ENCODE data around the gene MAGI2.

GRCh38 chr7:79257959-79258358 lies 195.5 kb downstream of the MAGI2 start:
- no peak for TF ChIP-seq POLR2AphosphoS5 (IDR thresholded peaks at IDR 0.05; ENCODE audit: low read depth)
- TF ChIP-seq EZH2 (IDR thresholded peaks at IDR 0.05; ENCODE audit: low read depth, unreplicated experiment), result no peak
- no peak for TF ChIP-seq CTCF (conservative IDR thresholded peaks at IDR 0.05; ENCODE audit: low read depth in 2 of 2)
- no peak for TF ChIP-seq ZNF114 (CRISPR knock-in tag; IDR thresholded peaks at IDR 0.05)
- TF ChIP-seq REST (IDR thresholded peaks at IDR 0.05; ENCODE audit: unreplicated experiment), result no peak
- no peak for TF ChIP-seq EZH2phosphoT487 (IDR thresholded peaks at IDR 0.05; ENCODE audit: unreplicated experiment)
- TF ChIP-seq CREB1 (CRISPR knock-in tag; IDR thresholded peaks at IDR 0.05; ENCODE audit: low read depth), result no peak
